Gastrocnemius medialis (tissue), 4 donors: Measurements from ENCODE around the gene SND1. TPM values are rescaled to one million over a fixed set of nuclear protein-coding genes. Genes with fewer than 3 reads are reported as not detected.

ENCODE experiments used
- ATAC-seq, 2 donors: fragments of 150-250 bp; one replicate each; pipeline ENCODE4 v1.9.1; 2016
- DNase-seq, 2 donors: peaks; one replicate each; pipeline ENCODE4 v3.0.0-alpha.2; 2019
- H3K27ac ChIP-seq, 4 donors: fragments of 200-600 bp; sonication (generic); 1 replicate in 1 of 4; 2 replicates in 3 of 4; pipeline ENCODE4 v1.5.1; 2016 to 2018; ENCODE audit warnings: mild to moderate bottlenecking in 2 of 4, moderate library complexity in 1 of 4
- H3K27me3 ChIP-seq, 3 donors: fragments of 200-600 bp; sonication (generic) in 2 of 3; 1 replicate in 1 of 3; 2 replicates in 2 of 3; pipeline versions ENCODE4 v1.5.1 to v1.6.0; 2016 to 2019; ENCODE audit warnings: mild to moderate bottlenecking in 1 of 3, moderate library complexity in 1 of 3
- H3K36me3 ChIP-seq, 2 donors: fragments of 200-600 bp; sonication (generic) in 1 of 2; one replicate each; pipeline ENCODE4 v1.5.1; 2017 to 2018
- H3K4me1 ChIP-seq, 2 donors: fragments of 200-600 bp; sonication (generic) in 1 of 2; one replicate each; pipeline ENCODE4 v1.5.1; 2016 to 2017; ENCODE audit warnings: mild to moderate bottlenecking in 2 of 2
- H3K4me3 ChIP-seq, 4 donors: fragments of 200-600 bp; sonication (generic) in 3 of 4; 1 replicate in 1 of 4; 2 replicates in 3 of 4; pipeline ENCODE4 v1.5.1; 2016 to 2019; ENCODE audit warnings: mild to moderate bottlenecking in 2 of 4
- H3K9me3 ChIP-seq, 3 donors: fragments of 200-600 bp; sonication (generic) in 2 of 3; 1 replicate in 1 of 3; 2 replicates in 2 of 3; pipeline ENCODE4 v1.5.1; 2016 to 2019
- CTCF ChIP-seq, 5 experiments: fragments of 450-650 bp in 3 of 5; fragments of 200-600 bp in 2 of 5; sonication (generic) in 2 of 5; IDR thresholded peaks in 4 of 5; conservative IDR thresholded peaks in 1 of 5; 1 replicate in 4 of 5; 2 replicates in 1 of 5; pipeline ENCODE4 v1.5.1; 2016 to 2019; ENCODE audit warnings: antibody characterized with exemption in 5 of 5, mild to moderate bottlenecking in 3 of 5, moderate library complexity in 3 of 5
- POLR2A ChIP-seq, 2 donors: fragments of 450-650 bp; IDR thresholded peaks; one replicate each; pipeline ENCODE4 v1.6.1; 2017; ENCODE audit warnings: antibody characterized with exemption in 2 of 2, mild to moderate bottlenecking in 2 of 2, moderate library complexity in 2 of 2
- in situ Hi-C, 4 donors: fragments of 200-750 bp; cut with MboI; loops; one replicate each; pipeline versions ENCODE4 v1.15.0 to v1.8.0; 2017; ENCODE audit warnings: low sequenced_read_pairs in 4 of 4
- intact Hi-C: fragments of 100-400 bp; cut with DNase I; formaldehyde crosslinking; loops from one replicate; pipeline ENCODE4 v1.15.1; 2023; ENCODE audit warnings: low total_unique reads
- total RNA-seq, 4 donors: library from RNA; depleted of rRNA; stranded (reverse); fragments of >200 nt; gene quantifications; one replicate each; pipeline versions ENCODE4 v1.1.0 to v1.2.3, GENCODE V29; 2016

The SND1 gene
- total RNA-seq, 4 donors from 2014 or later, result 30.4 to 73.0 (median 50.3) TPM

- in situ Hi-C loops (no loop called here), intact Hi-C loops (no loop called here)
- no peaks in the 10 kb centered on the region for H3K9me3 ChIP-seq
- no peaks in the 10 kb centered on the region for H3K27me3 ChIP-seq
- ATAC-seq, result no peak
- no peaks in the 10 kb centered on the region for H3K4me1 ChIP-seq
- TF ChIP-seq CTCF (IDR thresholded peaks at IDR 0.05 in 4 of 5, conservative IDR thresholded peaks at IDR 0.05 in 1 of 5) (no peak), POLR2A (IDR thresholded peaks at IDR 0.05) (no peak)
- H3K36me3 ChIP-seq, result no peaks in the 10 kb centered on the region
- no peak overlapping the region for H3K27ac ChIP-seq
- DNase-seq, result no peak
- no peak overlapping the region for H3K4me3 ChIP-seq
Observed at GRCh38 chr7:127973832-127974231, 321.8 kb downstream of the SND1 start.

GRCh38 chr7:127974446-127975035 is 322.5 kb downstream of the SND1 start:
- Histone ChIP-seq H3K4me3 (no peak overlapping the region), H3K27me3 (no peaks in the 10 kb centered on the region), H3K9me3 (no peaks in the 10 kb centered on the region), H3K27ac (no peak overlapping the region), H3K4me1 (no peaks in the 10 kb centered on the region), H3K36me3 (no peaks in the 10 kb centered on the region)
- ATAC-seq, result no peak
- DNase-seq, result no peak
- intact Hi-C loops, result no loop called here
- in situ Hi-C loops, result no loop called here
- TF ChIP-seq POLR2A (IDR thresholded peaks at IDR 0.05), result no peak
- no peak for TF ChIP-seq CTCF (IDR thresholded peaks at IDR 0.05 in 4 of 5, conservative IDR thresholded peaks at IDR 0.05 in 1 of 5)

- H3K4me3 ChIP-seq, result no peak overlapping the region
- no peak for DNase-seq
- H3K36me3 ChIP-seq, result no peaks in the 10 kb centered on the region
- TF ChIP-seq CTCF (IDR thresholded peaks at IDR 0.05 in 4 of 5, conservative IDR thresholded peaks at IDR 0.05 in 1 of 5), result no peak
- TF ChIP-seq POLR2A (IDR thresholded peaks at IDR 0.05), result no peak
- H3K27ac ChIP-seq, result no peak overlapping the region
- in situ Hi-C loops, result no loop called here
- no peaks in the 10 kb centered on the region for H3K4me1 ChIP-seq
- no peaks in the 10 kb centered on the region for H3K9me3 ChIP-seq
- ATAC-seq, result no peak
- no peaks in the 10 kb centered on the region for H3K27me3 ChIP-seq
- intact Hi-C loops, result no loop called here
Observed at GRCh38 chr7:127976056-127976737, 324.2 kb downstream of the SND1 start.

- no peak for ATAC-seq
- Histone ChIP-seq H3K4me1 (no peaks in the 10 kb centered on the region), H3K4me3 (no peak overlapping the region), H3K36me3 (no peaks in the 10 kb centered on the region), H3K27me3 (no peaks in the 10 kb centered on the region), H3K9me3 (no peaks in the 10 kb centered on the region), H3K27ac (no peak overlapping the region)
- intact Hi-C loops (no loop called here), in situ Hi-C loops (no loop called here)
- no peak for TF ChIP-seq POLR2A (IDR thresholded peaks at IDR 0.05)
- TF ChIP-seq CTCF (IDR thresholded peaks at IDR 0.05 in 4 of 5, conservative IDR thresholded peaks at IDR 0.05 in 1 of 5), result no peak
- no peak for DNase-seq
Observed at GRCh38 chr7:127976738-127977120, 324.7 kb downstream of the SND1 start.
